GM20000 (cell line): Measurements from ENCODE around the gene DSTYK.

Experiments
- DNase-seq: peaks from one replicate; pipeline ENCODE4 v3.0.0; 2012; ENCODE audit warnings: low spot score
- TF ChIP-seq, protein P1 (sequence below): IDR thresholded peaks from 2 replicates; pipeline ENCODE4 v1.5.1; 2012; ENCODE audit warnings: mild to moderate bottlenecking, control low read depth; ENCODE audit errors: extremely low read depth, missing control alignments

The DSTYK gene

DNA sequence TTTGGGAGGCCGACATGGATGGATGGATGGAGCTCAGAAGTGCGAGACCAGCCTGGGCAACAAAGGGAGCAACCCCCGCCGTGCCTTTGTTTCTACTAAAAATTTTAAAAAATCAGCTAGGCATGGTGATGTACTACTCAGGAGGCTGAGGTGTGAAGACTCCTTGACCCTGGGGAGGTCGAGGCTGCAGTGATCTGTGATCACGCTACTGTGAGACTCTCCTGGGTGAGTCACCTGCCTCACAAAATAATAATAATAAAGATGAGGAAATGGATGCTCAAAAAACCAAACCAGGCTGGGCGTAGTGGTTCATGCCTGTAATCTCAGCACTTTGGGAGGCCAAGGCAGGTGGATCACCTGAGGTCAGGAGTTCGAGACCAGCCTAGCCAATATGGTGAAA, 19.2 kb downstream of the DSTYK start:
- TF ChIP-seq, protein P1, sequence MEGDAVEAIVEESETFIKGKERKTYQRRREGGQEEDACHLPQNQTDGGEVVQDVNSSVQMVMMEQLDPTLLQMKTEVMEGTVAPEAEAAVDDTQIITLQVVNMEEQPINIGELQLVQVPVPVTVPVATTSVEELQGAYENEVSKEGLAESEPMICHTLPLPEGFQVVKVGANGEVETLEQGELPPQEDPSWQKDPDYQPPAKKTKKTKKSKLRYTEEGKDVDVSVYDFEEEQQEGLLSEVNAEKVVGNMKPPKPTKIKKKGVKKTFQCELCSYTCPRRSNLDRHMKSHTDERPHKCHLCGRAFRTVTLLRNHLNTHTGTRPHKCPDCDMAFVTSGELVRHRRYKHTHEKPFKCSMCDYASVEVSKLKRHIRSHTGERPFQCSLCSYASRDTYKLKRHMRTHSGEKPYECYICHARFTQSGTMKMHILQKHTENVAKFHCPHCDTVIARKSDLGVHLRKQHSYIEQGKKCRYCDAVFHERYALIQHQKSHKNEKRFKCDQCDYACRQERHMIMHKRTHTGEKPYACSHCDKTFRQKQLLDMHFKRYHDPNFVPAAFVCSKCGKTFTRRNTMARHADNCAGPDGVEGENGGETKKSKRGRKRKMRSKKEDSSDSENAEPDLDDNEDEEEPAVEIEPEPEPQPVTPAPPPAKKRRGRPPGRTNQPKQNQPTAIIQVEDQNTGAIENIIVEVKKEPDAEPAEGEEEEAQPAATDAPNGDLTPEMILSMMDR: no peak
- no peak for DNase-seq

DNA sequence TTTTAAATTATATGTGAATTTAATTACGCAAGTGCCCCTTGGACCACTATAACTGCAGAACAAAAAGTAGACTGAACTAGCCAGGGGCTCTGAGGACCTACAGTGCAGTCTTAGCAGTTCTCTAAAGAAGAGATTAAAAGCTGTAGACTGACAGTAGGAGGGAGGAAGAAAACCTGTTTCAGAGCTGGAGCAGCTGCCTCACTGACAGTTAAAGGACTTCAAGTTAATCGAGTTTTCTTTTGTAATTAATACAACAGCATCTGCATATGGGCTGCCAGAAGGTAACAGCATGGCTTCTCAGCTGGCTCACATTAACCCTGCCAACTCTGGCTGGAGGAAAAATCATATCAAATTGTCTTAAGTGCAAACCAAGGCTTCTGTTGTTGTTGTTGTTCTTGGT, 19.9 kb downstream of the DSTYK start:
- TF ChIP-seq, protein P1: no peak
- no peak for DNase-seq

DNA sequence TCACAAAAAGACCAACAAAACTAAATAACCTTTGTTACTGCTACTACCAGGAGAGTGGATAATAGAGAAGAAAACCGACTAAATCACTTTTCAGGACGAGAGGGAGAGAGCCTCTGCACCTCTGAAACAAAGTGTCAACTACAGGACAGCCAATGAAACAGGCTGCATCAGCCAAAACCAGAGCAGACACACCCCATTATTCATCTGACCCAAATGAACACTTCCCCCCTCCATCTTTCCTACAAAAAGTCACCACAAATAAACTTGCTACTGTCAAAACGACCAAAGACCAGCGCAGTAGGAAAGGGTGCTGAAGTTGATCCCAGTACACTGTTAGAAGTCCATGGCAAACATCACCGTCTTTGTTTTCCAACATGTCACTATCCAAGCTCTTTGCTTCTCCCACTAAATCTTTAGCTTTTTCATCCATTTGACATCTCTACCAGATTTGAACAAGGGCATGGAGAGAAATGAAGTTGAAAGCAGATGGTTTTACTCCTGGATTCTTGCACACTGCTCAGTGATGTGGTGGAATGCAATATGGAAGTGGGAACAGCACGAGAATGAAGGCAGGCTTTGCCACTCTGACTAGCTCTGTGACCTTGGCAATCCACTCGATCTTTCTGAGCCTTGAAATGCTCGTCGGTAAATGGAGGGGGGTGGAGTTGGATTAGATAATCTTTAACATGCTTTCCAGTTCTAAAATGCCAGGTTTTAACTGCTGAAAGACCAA, 20.5 kb downstream of the DSTYK start:
- DNase-seq: no peak
- TF ChIP-seq, protein P1: no peak

DNA sequence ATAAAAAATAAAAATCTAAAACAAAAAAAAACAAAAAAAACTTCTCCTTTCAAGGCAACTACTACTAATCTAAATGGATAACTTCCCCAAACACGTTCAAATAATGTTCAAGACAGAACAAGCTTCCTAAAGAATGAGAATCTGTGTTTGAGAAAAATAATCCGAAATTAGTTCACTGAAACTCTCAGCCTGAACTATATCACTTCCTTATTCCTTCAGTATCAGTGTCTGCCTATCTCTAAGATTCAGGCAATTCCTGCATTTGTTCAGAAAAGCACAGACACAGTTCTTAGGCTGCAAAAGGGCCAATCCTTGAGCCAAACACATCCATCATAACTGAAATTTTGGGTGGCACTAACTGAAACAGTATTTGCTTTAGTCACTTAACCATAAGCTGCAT, 22.4 kb downstream of the DSTYK start:
- DNase-seq: no peak
- TF ChIP-seq, protein P1: no peak

DNA sequence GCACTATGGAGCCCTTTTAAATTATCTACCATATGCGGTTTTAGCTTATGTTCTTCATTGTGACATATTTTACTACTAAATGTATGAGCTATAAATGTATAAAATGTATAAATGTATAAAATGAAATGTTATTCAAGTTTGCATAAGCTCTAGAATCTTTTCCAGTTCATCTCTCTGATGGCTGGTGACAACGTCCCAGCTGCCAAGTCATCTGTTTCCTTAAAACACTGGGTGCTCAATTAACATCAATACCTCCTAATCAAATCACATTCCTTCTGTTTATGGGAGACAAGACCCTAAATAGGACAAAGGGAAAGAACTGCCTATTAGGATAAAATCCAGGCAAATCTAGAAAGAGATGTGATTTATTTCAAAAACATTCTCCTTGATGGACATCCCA, 22.9 kb downstream of the DSTYK start:
- no peak for DNase-seq
- TF ChIP-seq, protein P1: no peak

DNA sequence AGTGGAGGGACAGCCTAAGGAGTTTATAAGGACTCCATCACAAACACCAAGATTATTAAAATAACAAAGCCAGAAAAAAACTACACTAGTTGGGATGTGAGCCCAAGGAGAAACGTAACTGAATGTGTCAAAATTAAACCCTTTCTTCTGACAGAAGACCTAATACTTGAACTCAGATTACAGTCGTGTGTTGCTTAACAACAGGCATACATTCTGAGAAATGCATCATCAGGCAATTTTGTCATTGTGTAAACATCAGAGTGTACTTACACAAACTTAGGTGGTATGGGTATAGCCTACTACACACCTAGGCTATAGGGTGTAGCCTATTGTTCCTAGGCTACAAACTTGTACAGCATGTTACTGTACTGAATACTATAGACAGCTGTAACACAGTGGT, 23.4 kb downstream of the DSTYK start:
- no peak for DNase-seq
- TF ChIP-seq, protein P1: no peak

DNA sequence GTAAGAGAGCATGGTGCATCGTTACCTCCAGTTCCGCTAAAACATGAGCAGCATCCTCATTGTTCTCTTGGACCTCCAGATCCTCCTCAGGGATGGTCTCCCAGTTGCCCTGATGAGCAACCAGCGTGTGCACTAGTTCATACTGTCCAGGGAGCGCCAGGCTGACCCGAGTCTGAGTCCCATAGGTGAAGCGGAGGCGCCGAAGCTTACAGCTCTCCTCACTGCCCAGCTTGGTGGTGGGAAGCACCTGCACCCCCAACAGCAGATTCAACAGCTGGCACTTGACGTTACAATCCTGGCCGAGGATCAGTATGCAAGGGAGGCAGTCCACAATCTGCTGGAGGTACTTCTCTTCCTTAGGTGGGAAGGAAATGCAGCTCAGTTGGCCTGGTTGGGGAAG, 24.1 kb downstream of the DSTYK start:
- no peak for DNase-seq
- TF ChIP-seq, protein P1: no peak
